Colonic mucosa (tissue), 4 donors: ENCODE data around the gene ABITRAM. TPM values are rescaled to one million over a fixed set of nuclear protein-coding genes. Genes with fewer than 3 reads are reported as not detected.
"Not testable (repeated sequence)": the region's sequence is repeated elsewhere in the genome, so short reads cannot be mapped to it uniquely, and the experiment has no call there.

Experiments
- DNase-seq: peaks from one replicate; pipeline ENCODE4 v3.0.0-alpha.2; 2020
- H3K27ac ChIP-seq: fragments of 200-600 bp; one replicate; pipeline ENCODE4 v1.8.0; 2021
- H3K27me3 ChIP-seq: fragments of 200-600 bp; one replicate; pipeline ENCODE4 v1.8.0; 2021
- H3K36me3 ChIP-seq: fragments of 200-600 bp; one replicate; pipeline ENCODE4 v1.8.0; 2021
- H3K4me1 ChIP-seq: fragments of 200-600 bp; one replicate; pipeline ENCODE4 v1.8.0; 2021; ENCODE audit warnings: mild to moderate bottlenecking
- H3K4me3 ChIP-seq: fragments of 200-600 bp; one replicate; pipeline ENCODE4 v1.8.0; 2021
- H3K9ac ChIP-seq, 2 donors: one replicate each; pipeline ENCODE4 v1.7.0; 2013; ENCODE audit warnings: control low read depth in 2 of 2, low read depth in 2 of 2, low read length in 2 of 2
- H3K9me3 ChIP-seq: fragments of 200-600 bp; one replicate; pipeline ENCODE4 v1.8.0; 2021
- CTCF ChIP-seq: fragments of 200-600 bp; IDR thresholded peaks from one replicate; pipeline ENCODE4 v1.8.0; 2022; ENCODE audit warnings: antibody characterized with exemption, mild to moderate bottlenecking
- intact Hi-C: fragments of 100-400 bp; cut with DNase I; formaldehyde crosslinking; loops from one replicate; pipeline ENCODE4 v1.14.1; 2022
- total RNA-seq, 2 donors: library from RNA; stranded (reverse); fragmentation: NEBNext Ultra II Directional in 1 of 2; extraction: Animal tissue kit (Norgen Biotek cat#: 25700) in 1 of 2; gene quantifications; one replicate each; pipeline ENCODE4 v1.2.1, GENCODE V29; 2021
- donor health status: healthy.
- donor health status: DM: no; HTN: no; CAD: no.
- donor health status: DM: no; HTN: no; CAD: no.

The ABITRAM gene
- total RNA-seq, 2 donors from 2014 or later: 15.3 to 15.7 TPM

- intact Hi-C loops: no loop called here
- Histone ChIP-seq H3K4me3 (no peak overlapping the region), H3K9ac (no peak overlapping the region), H3K27me3 (no peaks in the 10 kb centered on the region), H3K36me3 (peaks cover 7% of the 10 kb centered on the region), H3K27ac (no peak overlapping the region), H3K4me1 (no peaks in the 10 kb centered on the region), H3K9me3 (no peaks in the 10 kb centered on the region)
- TF ChIP-seq CTCF: no peak
- no peak for DNase-seq
Measured at GRCh38 chr9:108894225-108894997, 39.8 kb upstream of the ABITRAM start.

DNA sequence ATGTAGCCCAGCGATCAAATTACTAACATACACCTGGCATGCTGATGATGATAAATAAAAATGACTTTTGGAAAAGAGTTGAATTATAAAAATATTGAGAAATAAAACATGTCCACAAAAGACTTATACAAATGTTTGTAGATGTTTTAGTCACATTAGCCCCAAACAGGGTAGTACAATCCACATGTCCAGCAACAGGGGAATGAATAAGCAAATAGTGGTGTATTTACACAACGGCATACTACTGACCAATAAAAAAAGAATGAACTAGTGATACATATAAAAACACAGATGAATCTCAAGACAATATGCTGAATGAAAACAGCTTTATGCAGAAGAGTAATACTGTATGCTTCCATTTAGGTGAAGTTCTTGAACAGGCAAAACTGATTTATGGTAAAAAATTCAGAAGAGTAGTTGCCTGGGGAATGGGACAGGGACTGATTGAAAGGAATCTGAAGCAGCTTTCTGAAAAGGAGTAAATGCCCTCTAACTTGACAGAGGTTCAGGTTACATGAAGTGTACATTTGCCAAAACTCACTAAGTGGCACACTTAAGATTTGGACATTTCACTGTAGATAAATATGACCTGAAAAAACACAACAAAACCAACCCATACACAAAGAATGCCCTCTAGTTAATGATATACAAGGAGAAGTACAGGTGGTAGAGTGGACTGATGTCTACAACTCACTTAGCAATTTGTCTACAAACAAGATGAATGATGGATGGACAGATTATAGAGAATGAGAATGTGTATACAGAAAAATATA lies 36.7 kb upstream of the ABITRAM start:
- intact Hi-C loops: no loop called here
- TF ChIP-seq CTCF: no peak
- Histone ChIP-seq H3K27ac (no peak overlapping the region), H3K4me3 (no peak overlapping the region), H3K9ac (no peak overlapping the region), H3K4me1 (no peaks in the 10 kb centered on the region), H3K9me3 (no peaks in the 10 kb centered on the region), H3K36me3 (peaks cover 7% of the 10 kb centered on the region), H3K27me3 (no peaks in the 10 kb centered on the region)
- no peak for DNase-seq

DNA sequence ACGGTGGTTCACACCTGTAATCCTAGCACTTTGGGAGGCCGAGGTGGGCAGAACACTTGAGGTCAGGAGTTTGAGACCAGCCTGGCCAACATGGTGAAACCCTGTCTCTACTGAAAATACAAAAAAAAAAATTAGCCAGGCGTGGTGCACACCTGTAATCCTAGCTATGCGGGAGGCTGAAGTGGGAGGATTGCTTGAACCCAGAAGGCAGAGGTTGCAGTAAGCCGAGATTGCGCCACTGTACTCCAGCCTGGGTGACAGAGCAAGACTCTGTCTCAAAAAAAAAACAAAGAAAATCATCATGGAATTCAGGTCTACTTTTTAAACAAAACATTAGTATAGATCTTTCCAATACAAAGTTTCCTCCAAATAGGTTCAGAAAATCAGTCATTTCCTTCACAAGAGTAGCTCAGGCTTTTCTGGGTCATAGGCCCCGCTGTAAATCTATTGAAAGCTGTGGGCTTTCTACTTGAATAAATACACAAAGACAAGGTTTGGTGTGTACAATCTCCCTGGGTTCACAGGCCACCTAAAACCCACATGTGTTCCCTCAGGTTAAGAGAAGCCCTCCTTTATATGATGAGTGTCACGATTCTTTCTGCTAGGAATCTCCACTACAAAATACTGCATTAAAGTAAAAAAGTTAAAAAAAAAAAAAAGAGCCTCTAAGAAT lies 35.0 kb upstream of the ABITRAM start:
- H3K36me3 ChIP-seq, H3K27ac ChIP-seq, H3K9ac ChIP-seq, intact Hi-C loops, DNase-seq, H3K4me3 ChIP-seq, H3K27me3 ChIP-seq, H3K9me3 ChIP-seq, H3K4me1 ChIP-seq: not testable (repeated sequence)

- no peak for TF ChIP-seq CTCF
- no peaks in the 10 kb centered on the region for H3K9me3 ChIP-seq
- H3K27me3 ChIP-seq: no peaks in the 10 kb centered on the region
- no peak for DNase-seq
- H3K9ac ChIP-seq: no peak overlapping the region
- H3K27ac ChIP-seq: no peak overlapping the region
- peaks cover 7% of the 10 kb centered on the region for H3K36me3 ChIP-seq
- no peaks in the 10 kb centered on the region for H3K4me1 ChIP-seq
- H3K4me3 ChIP-seq: no peak overlapping the region
- intact Hi-C loops: no loop called here
Measured at GRCh38 chr9:108900176-108900575, 34.0 kb upstream of the ABITRAM start.

- Histone ChIP-seq H3K27me3 (no peaks in the 10 kb centered on the region), H3K4me1 (no peaks in the 10 kb centered on the region), H3K27ac (no peak overlapping the region), H3K9ac (no peak overlapping the region), H3K4me3 (no peak overlapping the region), H3K9me3 (no peaks in the 10 kb centered on the region), H3K36me3 (no peaks in the 10 kb centered on the region)
- intact Hi-C loops: no loop called here
- TF ChIP-seq CTCF: no peak
- no peak for DNase-seq
Measured at GRCh38 chr9:108903420-108904103, 30.6 kb upstream of the ABITRAM start.
